Measurements from ENCODE around the gene TMC4.
A peak's percentile ranks its signal among the peaks of the same experiment; 100 is the strongest.
"Not testable (repeated sequence)": the region's sequence is repeated elsewhere in the genome, so short reads cannot be mapped to it uniquely, and the experiment has no call there.

Gene TMC4

GRCh38 chr19:54173951-54174834 is 1.2 kb upstream of the TMC4 start:
- DNase-seq = no peak

GRCh38 chr19:54173359-54173699 is 369 bp upstream of the TMC4 start:
- no peak for DNase-seq

GRCh38 chr19:54171736-54172431 is 1.1 kb downstream of the TMC4 start:
- not testable (repeated sequence) for DNase-seq

GRCh38 chr19:54169149-54169740 is 3.7 kb downstream of the TMC4 start:
- no peak for DNase-seq

- DNase-seq = peak; percentile 92
Measured at GRCh38 chr19:54168174-54168917, 4.6 kb downstream of the TMC4 start.

GRCh38 chr19:54165222-54165621 is 7.7 kb downstream of the TMC4 start:
- no peak for DNase-seq

GRCh38 chr19:54164369-54165068 is 8.4 kb downstream of the TMC4 start:
- DNase-seq = peak; percentile 49

GRCh38 chr19:54162884-54163283 is 10.1 kb downstream of the TMC4 start:
- DNase-seq = no peak

GRCh38 chr19:54162241-54162805 is 10.6 kb downstream of the TMC4 start:
- DNase-seq = peak; percentile 74

GRCh38 chr19:54160854-54161253 is 12.1 kb downstream of the TMC4 start:
- DNase-seq = no peak

GRCh38 chr19:54160182-54160811 is 12.7 kb downstream of the TMC4 start:
- no peak for DNase-seq

GRCh38 chr19:54159352-54160181 is 13.4 kb downstream of the TMC4 start, which contains the start of gene LENG1:
TSS of gene LENG1 (minus strand) at chr19:54159721. CDS start at chr19:54159695, 26 bp downstream.
- DNase-seq = peak; percentile 99

GRCh38 chr19:54158812-54159351 is 14.1 kb downstream of the TMC4 start:
- DNase-seq = no peak

- no peak for DNase-seq
Measured at GRCh38 chr19:54156953-54157352, 16.0 kb downstream of the TMC4 start.

- no peak for DNase-seq
Measured at GRCh38 chr19:54156490-54156889, 16.5 kb downstream of the TMC4 start.

- DNase-seq = no peak
Measured at GRCh38 chr19:54155694-54156093, 17.3 kb downstream of the TMC4 start.

- DNase-seq = peak; percentile 45
Measured at GRCh38 chr19:54154603-54155345, 18.2 kb downstream of the TMC4 start.

GRCh38 chr19:54153731-54154326 is 19.1 kb downstream of the TMC4 start:
- no peak for DNase-seq

All from activated gamma-delta T cell treated with Interleukin-2 at 50 U/mL for 16 hours (primary cell).